ENCODE measurements around the gene EIF3M.

DNA sequence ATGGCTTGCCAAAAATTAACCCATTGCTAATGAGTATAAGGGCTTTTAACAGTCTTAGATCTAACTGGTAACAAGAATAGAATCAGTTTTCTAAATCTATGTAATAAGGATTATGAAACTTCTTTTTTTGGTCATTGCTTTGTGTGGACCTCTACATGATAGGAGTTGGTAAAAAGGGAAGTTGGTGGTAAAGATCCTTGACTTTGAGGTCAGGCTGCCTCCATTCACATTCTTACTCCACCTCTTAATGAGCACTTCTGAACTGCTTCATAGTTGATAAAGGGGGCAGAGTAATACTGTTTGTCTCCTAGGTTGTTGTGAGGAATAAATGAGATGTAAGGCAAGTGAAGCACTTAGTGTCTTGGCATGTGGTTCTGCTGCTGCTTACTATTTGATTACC lies 10.6 kb downstream of the EIF3M start:
- TF ChIP-seq, protein P1, sequence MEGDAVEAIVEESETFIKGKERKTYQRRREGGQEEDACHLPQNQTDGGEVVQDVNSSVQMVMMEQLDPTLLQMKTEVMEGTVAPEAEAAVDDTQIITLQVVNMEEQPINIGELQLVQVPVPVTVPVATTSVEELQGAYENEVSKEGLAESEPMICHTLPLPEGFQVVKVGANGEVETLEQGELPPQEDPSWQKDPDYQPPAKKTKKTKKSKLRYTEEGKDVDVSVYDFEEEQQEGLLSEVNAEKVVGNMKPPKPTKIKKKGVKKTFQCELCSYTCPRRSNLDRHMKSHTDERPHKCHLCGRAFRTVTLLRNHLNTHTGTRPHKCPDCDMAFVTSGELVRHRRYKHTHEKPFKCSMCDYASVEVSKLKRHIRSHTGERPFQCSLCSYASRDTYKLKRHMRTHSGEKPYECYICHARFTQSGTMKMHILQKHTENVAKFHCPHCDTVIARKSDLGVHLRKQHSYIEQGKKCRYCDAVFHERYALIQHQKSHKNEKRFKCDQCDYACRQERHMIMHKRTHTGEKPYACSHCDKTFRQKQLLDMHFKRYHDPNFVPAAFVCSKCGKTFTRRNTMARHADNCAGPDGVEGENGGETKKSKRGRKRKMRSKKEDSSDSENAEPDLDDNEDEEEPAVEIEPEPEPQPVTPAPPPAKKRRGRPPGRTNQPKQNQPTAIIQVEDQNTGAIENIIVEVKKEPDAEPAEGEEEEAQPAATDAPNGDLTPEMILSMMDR (IDR thresholded peaks at IDR 0.05 in 8 of 11, conservative IDR thresholded peaks at IDR 0.05 in 3 of 11) = no peak
- TF ChIP-seq POLR2AphosphoS5 (IDR thresholded peaks at IDR 0.05) = no peak
